ENCODE measurements around the gene ITIH4.
A peak's percentile ranks its signal among the peaks of the same experiment; 100 is the strongest.
"Not testable (repeated sequence)": the region's sequence is repeated elsewhere in the genome, so short reads cannot be mapped to it uniquely, and the experiment has no call there.

The ITIH4 gene

DNA sequence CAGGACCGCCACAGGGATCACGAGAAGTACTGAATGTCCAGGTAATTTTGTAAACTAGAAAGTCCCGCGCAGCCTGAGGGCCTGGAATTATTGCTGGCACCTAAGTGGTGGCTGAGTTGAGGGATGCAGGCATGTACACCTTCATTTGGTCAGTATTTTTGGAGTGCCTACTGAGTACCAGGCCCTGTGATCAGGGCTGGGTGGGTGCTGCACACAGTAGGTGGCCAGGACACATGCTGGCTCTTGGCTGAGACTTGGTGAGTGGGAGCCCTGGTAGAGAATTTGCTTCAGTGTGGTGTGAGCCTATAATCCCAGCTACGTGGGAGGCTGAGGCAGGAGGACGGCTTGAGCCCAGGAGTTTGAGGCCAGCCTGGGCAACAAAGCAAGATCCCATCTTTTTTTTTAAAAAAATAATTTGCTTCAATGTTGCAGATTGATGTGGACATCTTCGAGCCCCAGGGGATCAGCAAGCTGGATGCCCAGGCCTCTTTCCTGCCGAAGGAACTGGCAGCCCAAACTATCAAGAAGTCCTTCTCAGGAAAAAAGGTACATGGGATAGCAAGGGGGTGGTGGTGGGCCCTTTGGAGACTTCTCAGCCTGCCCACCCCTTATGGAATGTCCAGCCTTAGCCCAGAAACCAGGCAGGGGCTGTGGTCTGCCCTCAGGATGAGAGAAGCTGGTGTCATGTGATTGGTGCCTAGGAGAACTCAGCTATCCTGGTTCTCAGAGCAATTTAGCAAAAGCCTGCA is 50.5 kb downstream of the ITIH4 start:
- DNase-seq: no peak

DNA sequence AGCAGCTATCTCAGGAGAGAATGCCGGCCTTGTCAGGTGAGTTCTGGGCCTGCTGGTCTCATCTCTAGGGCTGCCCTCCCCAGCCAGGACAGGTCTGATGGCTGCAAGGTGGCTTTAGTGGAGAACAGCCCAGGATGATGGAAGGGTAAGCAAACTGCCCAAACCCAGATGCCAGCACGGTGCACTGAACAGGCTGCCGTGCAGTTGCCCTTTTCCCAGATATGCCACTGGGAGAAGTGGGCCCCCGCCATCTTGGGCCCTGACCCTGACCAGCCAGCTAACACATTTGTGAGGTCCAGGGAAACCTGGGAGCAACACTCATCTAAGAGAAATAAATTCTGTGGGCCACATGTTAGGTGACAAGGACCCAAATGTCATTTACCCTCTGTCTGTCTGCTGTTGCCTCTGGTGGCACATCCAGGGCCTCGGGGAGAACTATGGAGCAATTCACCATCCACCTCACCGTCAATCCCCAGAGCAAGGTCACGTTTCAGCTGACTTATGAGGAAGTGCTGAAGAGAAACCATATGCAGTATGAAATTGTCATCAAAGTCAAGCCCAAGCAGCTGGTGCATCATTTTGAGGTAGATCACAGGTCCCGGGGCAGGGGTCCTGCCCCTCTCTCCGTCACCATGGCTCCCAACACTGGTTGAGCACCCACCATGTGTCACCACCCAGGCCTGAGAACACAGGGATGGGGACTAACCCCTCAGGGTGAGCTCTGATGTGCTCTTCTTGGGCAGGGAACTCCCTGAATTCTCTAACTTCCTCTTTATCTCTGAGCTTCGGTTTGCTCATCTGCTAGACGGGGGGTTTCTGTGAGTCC is 51.2 kb downstream of the ITIH4 start:
- no peak for DNase-seq

GRCh38 chr3:52777959-52778805 is 52.3 kb downstream of the ITIH4 start:
- no peak for DNase-seq

DNA sequence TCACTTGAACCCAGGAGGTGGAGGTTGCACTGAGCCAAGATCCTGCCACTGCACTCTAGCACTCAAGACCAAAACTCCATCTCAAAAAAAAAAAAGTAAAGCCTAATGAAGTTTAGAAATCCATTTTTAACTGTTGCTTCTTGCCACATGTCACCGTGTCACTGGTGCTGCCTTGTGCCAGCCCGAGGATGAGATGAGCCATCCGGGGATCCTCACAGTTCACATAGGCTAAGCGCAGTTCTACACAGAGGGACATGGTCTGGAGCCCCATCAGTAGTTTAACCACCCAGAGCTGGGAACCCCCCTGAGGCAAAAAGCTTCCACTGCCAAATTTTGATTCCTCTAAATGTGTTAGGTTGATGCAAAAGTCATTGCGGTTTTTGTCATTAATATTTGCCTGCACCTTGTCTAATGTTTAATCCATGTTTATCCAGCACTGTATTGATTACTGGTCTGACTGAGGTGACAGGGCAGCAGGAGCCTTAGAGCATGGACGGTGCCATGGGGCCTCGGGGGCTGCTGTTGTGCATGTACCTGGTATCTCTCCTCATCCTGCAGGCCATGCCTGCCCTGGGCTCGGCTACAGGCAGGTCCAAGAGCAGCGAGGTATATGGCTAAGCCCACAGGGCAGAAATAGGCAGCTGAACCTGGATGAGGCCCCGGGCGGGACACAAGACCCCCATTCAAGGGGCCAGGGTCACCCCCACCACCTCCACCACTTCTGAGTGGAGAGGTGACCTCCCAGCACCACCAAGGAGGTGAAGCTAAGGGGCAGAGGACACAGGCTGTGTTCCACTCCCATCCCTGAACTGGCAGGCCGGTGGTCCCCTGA is 53.1 kb downstream of the ITIH4 start, which contains the start of gene ITIH1:
Gene ITIH1 (plus strand): TSS at position 473 of the 832 bp plus-strand sequence. CDS start 17 bp downstream, at position 490.
- no peak for DNase-seq

DNA sequence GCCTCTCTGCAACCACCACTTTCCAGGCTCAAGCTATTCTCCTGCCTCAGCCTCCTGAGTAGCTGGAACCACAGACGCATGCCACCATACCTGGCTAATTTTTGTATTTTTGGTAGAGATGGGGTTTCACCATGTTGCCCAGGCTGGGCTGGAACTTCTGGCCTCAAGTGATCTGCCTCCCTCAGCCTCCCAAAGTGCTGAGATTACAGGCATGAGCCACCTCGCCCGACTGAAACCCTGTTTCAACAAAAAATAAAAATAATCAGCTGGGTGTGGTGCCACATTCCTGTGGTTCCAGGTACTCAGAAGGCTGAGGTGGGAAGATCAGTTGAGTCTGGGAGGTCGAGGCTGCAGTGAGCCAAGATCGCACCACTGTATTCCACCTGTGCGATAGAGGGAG is 54.0 kb downstream of the ITIH4 start:
- DNase-seq: not testable (repeated sequence)

GRCh38 chr3:52775877-52776276 is 54.6 kb downstream of the ITIH4 start:
- DNase-seq: no peak

DNA sequence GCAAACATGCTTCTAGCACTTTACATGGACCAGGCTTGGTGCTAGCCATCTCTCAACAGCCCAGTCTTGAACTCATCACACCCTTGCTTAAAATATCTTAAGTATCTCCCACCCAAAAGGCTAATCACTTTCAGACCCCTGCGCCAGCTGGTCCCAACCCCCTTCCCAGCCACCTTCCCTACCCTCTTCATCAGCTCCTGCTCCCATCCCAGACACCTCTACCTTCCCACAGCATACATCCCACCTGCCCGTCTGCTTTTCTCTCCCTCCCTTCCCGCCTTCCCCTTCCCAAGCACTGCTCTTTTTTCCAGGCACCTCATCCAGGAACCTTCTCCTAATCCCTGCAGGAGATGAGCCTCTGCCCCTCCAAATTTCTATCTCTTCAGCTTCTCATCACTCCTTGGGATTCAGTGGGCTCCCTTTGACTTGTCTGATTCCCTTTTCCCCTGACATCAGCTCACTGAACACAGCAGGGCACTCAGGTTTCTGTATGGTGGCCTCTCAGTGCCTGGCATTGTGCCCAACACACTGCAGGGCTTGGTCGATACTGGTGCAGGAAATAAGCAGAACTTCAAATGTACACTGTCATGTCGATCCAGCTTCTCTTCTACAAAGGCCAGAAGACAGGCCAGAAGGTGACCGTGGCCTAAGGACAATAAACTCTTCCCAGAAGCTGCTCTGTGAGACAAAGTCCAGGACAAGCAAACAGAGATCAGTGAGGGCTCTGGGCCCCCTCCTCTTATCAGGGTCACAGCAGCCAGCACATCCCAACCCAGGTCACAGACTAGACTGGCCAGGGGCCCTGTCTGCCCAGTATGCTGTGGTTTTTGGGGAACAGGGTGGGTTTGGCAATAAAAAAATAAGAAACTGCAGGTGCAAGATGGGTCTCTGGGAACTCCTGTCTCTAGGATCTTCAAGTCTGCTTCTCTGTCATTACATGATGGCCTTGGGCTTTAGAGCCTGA is 55.3 kb downstream of the ITIH4 start:
- DNase-seq: no peak

- DNase-seq: no peak
Observed at GRCh38 chr3:52774066-52774713, 56.3 kb downstream of the ITIH4 start.

DNA sequence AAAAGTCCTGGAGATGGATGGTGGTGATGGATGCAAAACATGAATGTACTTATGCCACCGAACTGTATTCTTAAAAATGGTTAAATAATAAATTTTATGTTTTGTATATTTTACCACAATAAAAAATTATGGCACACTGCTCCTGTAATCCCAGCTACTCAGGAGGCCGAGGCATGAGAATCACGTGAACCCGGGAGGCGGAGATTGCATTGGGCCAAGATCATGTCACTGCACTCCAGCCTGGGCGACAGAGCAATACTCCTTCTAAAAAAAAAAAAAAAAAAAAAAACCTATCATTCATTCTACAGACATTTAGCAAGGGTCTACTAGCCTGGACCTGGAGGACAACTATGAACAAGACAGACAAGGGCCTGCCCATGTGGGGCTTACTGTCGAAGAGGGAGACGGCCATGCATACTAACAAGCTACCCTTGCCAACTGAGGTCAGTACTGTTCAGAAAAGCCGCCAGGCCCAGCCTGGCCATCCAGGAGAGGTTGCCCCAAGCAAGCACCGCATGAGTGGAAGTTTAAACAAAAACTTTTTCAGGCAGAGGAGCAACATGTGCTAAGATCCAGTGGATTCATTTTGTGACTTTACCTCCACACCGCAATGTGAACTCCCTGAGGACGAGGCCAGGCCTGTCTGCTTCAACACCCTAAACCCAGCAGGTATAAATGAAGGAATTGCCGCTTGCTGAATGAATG is 57.0 kb downstream of the ITIH4 start:
- no peak for DNase-seq

DNA sequence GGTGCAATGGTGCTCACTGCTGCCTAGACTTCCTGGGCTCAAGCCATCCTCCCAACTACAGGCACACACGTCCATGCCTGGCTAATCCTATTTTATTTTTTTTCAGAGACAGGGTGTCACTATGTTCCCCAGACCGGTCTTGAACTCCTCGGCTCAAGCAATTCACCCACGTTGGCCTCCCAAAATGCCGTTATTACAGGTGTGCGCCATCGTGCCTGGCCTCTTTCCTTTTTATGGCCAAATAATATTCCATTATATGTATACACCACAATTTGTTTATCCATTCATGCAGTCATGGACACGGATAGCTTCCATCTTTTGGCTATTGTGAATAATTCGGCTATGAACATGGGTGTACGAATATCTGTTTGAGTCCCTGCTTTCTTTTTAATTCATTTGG is 58.8 kb downstream of the ITIH4 start:
- DNase-seq: no peak

GRCh38 chr3:52771334-52771681 is 59.2 kb downstream of the ITIH4 start:
- no peak for DNase-seq

GRCh38 chr3:52770496-52771333 is 59.8 kb downstream of the ITIH4 start, which contains the start of gene NEK4:
Gene NEK4 (minus strand): TSS chr3:52770940. CDS start chr3:52770746, 194 bp downstream.
- peak; percentile 95 for DNase-seq

GRCh38 chr3:52769786-52770455 is 60.6 kb downstream of the ITIH4 start:
- DNase-seq: no peak

DNA sequence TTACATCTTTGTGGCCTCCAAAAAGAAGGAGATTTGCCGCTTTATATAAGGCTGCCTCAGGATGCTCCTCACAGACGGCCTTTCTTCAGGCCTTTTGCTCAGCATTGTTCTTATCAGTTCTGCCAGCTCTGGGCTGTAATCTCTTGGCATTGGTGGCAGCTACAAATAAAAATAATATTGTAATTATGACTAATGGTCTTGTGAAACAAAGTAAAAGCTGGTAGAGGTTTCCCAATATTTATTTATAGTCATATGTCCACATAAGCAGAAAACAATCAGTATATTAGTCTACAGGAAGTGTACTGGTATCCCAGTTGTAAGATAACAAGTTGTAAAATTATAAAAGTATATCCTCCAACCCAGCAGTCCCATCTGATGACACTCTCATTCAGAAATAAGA is 67.0 kb downstream of the ITIH4 start:
- no peak for DNase-seq
